Adipose tissue (tissue), 3 donors: ENCODE results near the gene CCDC12. TPM values are rescaled to one million over a fixed set of nuclear protein-coding genes. Genes with fewer than 3 reads are reported as not detected.

Experiments
- H3K27ac ChIP-seq: one replicate; pipeline ENCODE4 v1.5.1; 2013; ENCODE audit warnings: low read depth, low read length
- WGBS, 3 donors: extraction: QIAGEN DNeasy Blood & Tissue Kit; methylation state at CpG; one replicate each; pipeline ENCODE4 v1.1.7; 2013; 5-methylcytosine and 5-hydroxymethylcytosine counted together
- polyA plus RNA-seq, 3 donors: library from polyadenylated mRNA; stranded (reverse); fragments of 200-250 nt; gene quantifications; one replicate each; pipeline ENCODE4 v1.2.3, GENCODE V29; 2013
- donor health status: healthy with polysubstance abuse.
- donor health status: Bipolar disorder and iron deficiency.
- donor health status: healthy.

Gene CCDC12
- polyA plus RNA-seq, result 10 to 100 TPM; 32.5 to 59.5 (median 51.5) TPM

DNA sequence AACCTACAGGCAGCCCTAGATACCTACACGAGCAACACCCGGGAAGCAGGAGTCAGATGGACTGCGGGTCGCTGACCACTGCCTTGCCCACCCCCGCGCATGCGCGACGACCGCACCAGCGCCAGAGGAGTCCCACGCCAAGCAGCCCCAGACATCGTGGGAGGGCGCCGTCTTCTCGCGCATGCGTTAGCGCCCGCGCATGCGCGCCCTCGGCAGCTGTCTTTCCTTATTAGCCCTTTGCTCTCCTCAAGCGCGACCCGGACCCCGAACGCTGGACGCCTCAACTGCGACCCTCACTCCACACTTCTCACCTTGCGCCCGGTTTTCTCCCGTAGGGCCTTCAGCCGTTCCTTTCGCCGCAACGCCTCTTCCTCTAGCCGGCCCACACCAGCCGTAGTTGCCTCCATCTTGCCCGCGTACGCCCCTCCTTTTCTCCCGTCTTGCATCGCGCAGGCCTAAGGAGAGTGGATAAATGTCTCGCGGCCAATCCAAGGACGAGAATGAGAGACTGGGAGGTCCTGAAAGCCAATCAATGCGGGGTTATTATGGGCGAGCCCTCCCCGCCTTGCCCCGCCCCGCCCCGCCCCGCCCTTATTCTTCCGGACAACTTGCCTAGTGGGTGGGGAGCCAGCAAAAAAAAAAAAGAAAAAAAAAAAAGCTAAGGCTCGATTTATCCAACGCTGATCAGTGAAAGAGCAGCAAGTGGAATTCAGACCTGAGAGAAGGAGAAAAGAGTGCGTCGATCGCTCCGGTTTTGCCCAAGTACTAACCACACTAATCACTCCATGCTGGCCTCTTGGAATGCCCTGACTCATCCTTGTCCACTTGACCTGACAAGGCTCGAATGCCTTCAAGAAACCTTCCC is at the start of gene CCDC12:
Gene CCDC12, minus strand, starts transcription at position 420 of the 865 bp plus-strand sequence. Its CDS starts 13 bp downstream, at position 407.
- no peak within 1 kb of the TSS for H3K27ac ChIP-seq
- 0 to 1% (median 0%) methylated on average over 64 of the region's 64 CpGs for WGBS, 3 donors

DNA sequence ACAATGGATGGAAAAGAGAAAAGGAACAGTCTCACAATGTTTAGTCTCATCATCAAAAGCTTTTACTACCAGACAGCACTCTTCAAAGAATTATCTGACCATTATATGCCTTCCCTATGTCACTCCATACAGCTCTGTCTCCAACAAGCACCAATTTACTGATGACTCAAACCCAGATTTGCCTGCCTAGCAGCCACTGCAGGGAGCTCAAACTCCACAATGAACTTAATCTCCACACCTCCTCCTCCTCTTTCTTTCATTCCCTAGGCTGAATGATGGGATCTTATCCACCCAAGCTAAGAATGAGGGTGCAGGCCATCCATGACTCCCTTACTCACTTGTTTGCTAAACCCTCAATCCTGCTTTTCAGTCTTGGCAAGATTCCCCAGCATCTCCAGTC is 48.4 kb upstream of the CCDC12 start:
- no peak overlapping the region for H3K27ac ChIP-seq

DNA sequence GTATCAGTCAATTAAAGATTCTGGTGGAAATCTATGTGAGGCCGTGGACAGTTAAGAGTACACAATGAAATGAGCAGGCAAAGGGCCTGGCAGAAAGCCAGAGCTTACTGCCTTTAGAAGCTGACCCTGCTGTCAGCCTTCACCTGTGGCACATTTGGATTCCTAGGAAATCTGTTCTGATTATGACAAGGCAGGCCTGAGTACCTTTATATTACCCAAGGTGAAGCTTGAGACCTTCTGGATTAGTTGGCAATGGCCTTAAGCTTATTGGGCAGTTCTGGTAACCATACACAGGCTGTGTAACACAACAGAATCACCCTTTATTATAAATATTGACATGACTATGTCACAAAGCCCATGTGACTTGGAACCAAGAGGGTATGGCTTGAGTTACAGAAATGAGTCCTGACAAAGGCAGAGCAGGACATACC is 46.1 kb upstream of the CCDC12 start:
- 29 to 53% (median 50%) methylated on average over 1 of the region's 1 CpG for WGBS, 3 donors
- H3K27ac ChIP-seq, result no peak overlapping the region

GRCh38 chr3:47020311-47020710 is 43.8 kb upstream of the CCDC12 start:
- 90 to 92% (median 92%) methylated on average over 4 of the region's 4 CpGs for WGBS, 3 donors
- H3K27ac ChIP-seq, result no peak overlapping the region

DNA sequence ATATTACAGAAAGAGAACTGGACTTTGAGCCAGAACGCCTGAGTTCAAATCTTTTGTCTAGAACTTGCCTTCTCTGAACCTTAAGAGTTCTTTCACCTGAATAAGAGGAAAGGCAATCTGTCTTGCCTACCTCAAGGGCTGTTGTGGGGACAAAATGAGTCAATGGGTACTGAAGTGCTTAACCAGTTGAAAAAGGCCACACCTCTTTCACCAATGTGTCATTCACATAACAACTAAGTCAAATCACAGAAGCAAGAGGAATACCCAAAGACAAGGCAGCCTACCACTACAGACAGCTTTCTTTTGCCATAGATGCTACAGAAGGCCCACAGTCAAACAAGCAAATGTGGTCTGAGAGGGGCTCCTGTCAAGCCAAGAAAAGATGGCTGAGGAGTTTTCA is 42.7 kb upstream of the CCDC12 start:
- WGBS, 3 donors, result 93 to 96% (median 95%) methylated on average over 1 of the region's 1 CpG
- H3K27ac ChIP-seq, result no peak overlapping the region

DNA sequence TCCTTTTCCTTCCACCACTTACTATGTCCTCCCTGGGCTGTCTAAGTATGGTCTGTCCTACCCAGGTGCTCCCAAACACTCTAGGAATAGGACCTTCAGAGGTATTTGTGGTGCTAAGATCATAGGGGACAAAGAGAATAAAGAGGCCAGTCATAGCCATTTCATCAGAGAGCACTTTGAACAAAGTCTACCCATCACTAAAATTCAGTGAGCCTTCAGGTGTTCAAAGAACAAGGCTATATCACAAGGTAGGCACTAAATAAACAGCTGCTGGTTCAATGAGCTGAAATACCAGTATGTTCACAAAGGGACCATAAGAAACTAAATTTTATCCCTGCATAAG is 41.7 kb upstream of the CCDC12 start:
- H3K27ac ChIP-seq, result no peak overlapping the region

GRCh38 chr3:47017504-47018268 is 41.1 kb upstream of the CCDC12 start:
- WGBS, 3 donors, result 60 to 88% (median 61%) methylated on average over 6 of the region's 6 CpGs

GRCh38 chr3:47016934-47017435 is 40.4 kb upstream of the CCDC12 start:
- 23 to 61% (median 41%) methylated on average over 1 of the region's 1 CpG for WGBS, 3 donors
- H3K27ac ChIP-seq, result no peak overlapping the region

More at GRCh38 chr3:47017504-47018268, 41.1 kb upstream of the CCDC12 start:
- no peak overlapping the region for H3K27ac ChIP-seq

DNA sequence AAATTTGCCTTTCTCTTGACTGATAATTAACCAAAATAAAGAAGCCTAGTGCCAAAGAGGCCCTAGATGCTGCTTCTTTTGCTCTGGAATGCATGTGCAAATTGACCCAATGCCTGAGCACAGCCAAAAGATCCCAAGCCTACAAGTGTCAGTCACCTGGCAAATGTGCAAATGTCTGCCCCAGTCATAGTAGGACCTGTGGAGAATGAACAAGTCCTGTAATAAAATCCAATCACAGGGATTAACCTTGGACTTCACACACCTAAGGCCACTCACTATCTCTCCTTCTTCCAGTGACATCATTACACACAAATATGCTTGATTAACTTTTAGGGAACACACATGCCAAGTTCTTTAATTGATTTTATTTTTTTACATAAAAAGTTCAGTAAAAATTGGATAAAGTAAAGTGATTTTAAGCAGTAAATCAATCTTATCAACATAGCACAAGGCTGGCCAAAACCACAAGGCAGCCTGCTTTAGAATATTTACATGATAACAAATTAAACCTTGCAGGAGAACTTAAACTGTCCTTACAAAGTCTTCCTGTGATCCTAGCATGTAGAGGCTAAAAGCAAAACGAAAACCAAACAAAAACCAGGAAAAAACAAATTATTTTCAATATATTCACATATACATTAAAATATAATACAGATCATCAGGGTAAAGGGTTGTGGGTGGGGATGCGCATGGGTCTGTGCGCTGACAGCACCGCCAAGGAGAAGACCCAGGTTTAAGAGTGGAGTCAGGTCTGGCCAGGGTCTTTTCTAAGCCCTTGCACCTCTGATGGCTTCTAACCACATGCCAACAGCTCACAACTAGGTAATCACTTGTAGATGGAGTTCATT is 39.8 kb upstream of the CCDC12 start:
- 84 to 88% (median 84%) methylated on average over 4 of the region's 4 CpGs for WGBS, 3 donors
- H3K27ac ChIP-seq, result no peak overlapping the region

- H3K27ac ChIP-seq, result no peak overlapping the region
Measured at GRCh38 chr3:47015151-47015550, 38.6 kb upstream of the CCDC12 start.

DNA sequence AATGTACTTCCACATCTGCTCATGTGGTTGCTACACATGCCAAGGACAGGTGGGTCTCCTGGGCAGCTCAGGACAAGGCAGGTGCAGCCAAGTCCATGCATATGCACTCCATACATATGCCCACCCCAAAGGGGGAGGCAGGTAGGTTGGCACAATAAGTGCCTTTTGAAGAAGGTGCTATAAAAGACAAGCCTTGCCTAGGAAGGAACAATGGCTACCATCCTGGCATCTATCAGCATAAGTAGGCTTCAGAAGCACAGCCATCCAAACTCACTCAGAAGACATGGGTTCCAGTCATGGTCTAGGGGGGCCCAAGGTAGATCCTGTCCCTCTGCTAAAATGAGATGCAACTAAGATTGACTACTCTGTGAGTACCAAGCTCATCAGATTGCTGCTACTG is 37.5 kb upstream of the CCDC12 start:
- H3K27ac ChIP-seq, result no peak overlapping the region

DNA sequence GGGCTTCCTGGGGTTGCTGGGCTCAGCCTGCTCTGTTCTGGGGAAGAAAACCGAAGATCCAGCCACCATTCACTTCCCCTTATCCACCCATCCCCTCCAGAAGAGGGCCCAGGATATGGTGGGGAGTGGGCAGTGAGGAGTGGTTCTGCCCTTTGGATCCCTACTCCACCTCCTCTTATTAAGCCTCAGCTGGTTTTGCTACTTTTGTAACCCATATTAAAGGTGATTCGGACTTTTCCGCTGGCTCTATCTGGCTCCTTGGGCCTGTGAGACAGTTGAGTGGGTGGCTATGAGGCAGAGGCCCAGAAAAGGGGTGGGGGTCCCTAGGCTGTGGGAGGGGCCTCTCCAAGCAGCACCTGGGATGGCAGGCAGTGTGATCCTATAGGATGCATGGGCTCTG is 36.7 kb upstream of the CCDC12 start:
- no peak overlapping the region for H3K27ac ChIP-seq
- WGBS, 3 donors, result 78 to 89% (median 85%) methylated on average over 3 of the region's 3 CpGs

DNA sequence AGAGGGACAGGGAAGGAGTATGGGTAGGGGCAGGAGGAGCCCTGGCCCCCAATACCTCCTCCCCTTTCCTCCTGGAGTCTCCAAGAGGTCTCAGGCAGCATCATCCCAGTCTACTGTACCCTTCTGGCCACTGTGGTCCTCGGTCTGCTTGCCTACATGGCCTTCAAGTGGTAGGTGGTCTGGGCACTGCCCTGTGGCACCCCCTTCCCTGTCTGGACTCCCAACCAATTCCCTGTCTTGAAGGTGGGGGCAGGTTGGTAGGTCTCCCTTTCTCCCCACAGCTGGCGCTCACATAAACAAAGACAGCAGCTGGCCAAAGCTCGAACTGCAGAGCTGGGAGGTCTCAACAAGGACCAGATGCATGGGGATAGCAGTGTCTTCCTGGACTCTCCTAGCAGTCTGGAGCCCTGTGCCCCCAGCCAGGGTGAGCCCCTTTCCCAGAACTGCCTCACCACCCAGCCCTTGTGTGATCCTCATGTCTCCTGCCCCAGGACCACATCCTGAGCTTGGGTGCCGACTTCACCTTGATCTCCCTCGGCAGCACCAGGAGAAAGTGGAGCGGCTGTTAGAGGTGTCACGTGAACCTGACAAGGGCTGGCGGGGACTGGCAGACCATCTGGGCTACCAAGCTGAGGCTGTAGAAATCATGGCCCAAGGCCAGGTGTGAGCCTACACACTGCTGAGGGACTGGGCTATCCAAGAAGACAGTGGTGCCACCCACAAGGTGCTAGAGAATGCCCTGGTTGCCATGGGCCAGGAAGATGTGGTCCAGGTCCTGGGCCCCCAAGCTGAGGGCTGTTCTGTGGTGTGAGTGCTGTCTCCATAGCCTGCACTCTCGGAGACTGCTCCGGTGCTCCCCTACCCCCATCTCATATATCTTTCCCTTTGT is 36.0 kb upstream of the CCDC12 start:
- WGBS, 3 donors, result 75 to 92% (median 86%) methylated on average over 10 of the region's 10 CpGs

DNA sequence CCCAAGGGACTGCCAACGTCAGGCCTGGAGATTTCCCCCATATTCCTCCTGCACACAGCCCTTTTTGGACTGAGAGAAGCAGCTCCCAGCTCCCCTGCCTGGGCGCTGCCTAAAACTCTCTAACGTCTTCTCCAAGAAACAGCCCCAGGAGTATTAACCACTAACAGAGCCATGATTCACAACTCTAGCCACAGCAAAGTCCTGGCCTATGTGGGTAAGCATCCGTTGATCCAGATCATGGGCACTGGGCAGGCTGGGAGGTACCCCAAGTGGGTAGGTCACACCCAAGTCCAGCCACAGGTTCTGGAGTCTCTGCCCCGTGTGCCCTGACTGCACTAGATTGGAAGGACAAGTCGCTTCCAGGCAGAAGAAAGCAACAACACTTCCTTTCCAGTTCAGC is 34.8 kb upstream of the CCDC12 start:
- H3K27ac ChIP-seq, result no peak overlapping the region
- WGBS, 3 donors, result 78 to 87% (median 85%) methylated on average over 6 of the region's 6 CpGs

More for the DNA sequence above, 36.0 kb upstream of the CCDC12 start:
- H3K27ac ChIP-seq, result no peak overlapping the region

DNA sequence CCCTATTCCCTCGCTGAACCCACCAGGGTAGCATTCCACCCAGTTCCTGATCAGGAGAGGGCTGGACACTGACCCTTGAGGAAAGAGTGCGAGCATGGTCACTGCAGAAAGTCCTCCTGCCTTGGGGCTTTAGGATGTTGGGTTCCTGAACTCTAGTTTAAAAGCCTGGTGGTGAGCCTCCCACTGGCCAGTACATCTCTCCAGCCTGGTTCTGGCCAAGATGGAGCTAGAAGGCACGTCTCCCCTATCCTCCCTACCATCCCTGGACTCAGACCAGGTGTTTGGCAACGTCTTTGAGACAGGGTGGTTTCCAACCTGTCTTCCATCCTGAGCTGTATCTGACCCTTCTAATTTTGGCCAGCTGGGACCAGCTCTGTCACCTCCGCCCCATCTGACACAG is 34.4 kb upstream of the CCDC12 start:
- no peak overlapping the region for H3K27ac ChIP-seq
- WGBS, 3 donors, result 78 to 90% (median 90%) methylated on average over 5 of the region's 5 CpGs

GRCh38 chr3:47010111-47010712 is 33.7 kb upstream of the CCDC12 start:
- no peak overlapping the region for H3K27ac ChIP-seq
- 72 to 80% (median 78%) methylated on average over 23 of the region's 23 CpGs for WGBS, 3 donors

DNA sequence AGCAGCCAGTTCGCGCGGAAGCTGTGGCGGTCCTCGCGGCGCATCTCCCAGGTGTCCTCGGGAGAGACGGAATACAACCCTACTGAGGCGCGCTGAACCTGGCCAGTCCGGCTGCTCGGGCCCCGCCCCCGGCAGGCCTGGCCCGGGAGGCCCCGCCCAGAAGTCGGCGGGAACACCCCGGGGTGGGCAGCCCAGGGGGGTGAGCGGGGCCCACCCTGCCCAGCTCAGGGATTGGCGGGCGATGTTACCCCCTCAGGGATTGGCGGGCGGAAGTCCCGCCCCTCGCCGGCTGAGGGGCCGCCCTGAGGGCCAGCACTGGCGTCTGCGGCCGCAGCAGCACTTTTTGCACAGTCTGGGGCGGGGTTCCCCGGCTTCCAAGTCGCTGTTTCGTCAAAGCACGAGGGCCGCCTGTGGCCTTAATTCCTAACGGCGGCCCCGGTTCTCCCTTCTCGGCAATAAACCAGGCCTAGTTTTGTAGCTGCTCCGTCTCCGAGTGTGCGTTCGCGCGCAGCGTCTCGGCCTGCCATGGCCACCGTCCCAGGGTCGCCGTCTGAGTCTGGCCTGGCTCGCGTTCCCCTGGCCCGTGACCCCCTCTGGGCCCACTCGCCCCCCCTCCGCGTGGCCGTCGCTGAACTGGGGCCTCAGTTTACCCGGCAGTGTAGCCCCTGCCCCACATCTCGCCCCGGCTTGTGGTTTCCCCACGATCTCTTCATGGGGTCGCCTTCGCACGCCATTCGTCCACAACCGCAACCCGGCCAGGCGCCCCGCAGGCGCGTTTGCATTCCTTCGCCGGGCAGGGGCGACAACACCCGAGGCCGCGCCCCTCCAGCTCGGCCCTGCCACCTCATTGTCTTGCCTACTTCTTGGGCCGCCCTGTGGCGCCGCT is 32.9 kb upstream of the CCDC12 start:
- no peak overlapping the region for H3K27ac ChIP-seq
- 6 to 10% (median 9%) methylated on average over 83 to 85 of the region's 85 CpGs for WGBS, 3 donors
